Measurements from ENCODE around the gene SLC7A8.
"Not testable (repeated sequence)": the region's sequence is repeated elsewhere in the genome, so short reads cannot be mapped to it uniquely, and the experiment has no call there.

The SLC7A8 gene

GRCh38 chr14:23183479-23183878 lies at the start of gene SLC7A8:
Gene SLC7A8, minus strand, starts transcription at chr14:23183660. Its CDS starts 746 bp downstream, at chr14:23182914.
- FAIRE-seq (no peak), DNase-seq (ENCODE audit: low spot score) (peak; percentile 37)

GRCh38 chr14:23232241-23232808 lies 48.9 kb upstream of the SLC7A8 start:
- not testable (repeated sequence) for FAIRE-seq

GRCh38 chr14:23228812-23229211 lies 45.4 kb upstream of the SLC7A8 start:
- FAIRE-seq, result no peak

More at GRCh38 chr14:23232241-23232808, 48.9 kb upstream of the SLC7A8 start:
- DNase-seq (ENCODE audit: low spot score), result not testable (repeated sequence)

GRCh38 chr14:23227566-23227965 lies 44.1 kb upstream of the SLC7A8 start:
- no peak for DNase-seq (ENCODE audit: low spot score)
- no peak for FAIRE-seq

More at GRCh38 chr14:23228812-23229211, 45.4 kb upstream of the SLC7A8 start:
- DNase-seq (ENCODE audit: low spot score), result no peak

GRCh38 chr14:23224958-23225357 lies 41.5 kb upstream of the SLC7A8 start:
- not testable (repeated sequence) for FAIRE-seq; DNase-seq (ENCODE audit: low spot score)

GRCh38 chr14:23219075-23219474 lies 35.6 kb upstream of the SLC7A8 start:
- DNase-seq (ENCODE audit: low spot score), result no peak
- FAIRE-seq, result no peak

- FAIRE-seq, result no peak
These were observed 33.9 kb upstream of the SLC7A8 start for GRCh38 chr14:23217032-23218020.

GRCh38 chr14:23215421-23215820 lies 32.0 kb upstream of the SLC7A8 start:
- DNase-seq (ENCODE audit: low spot score), result no peak
- no peak for FAIRE-seq

More at GRCh38 chr14:23217032-23218020, 33.9 kb upstream of the SLC7A8 start:
- DNase-seq (ENCODE audit: low spot score), result no peak

GRCh38 chr14:23209651-23210423 lies 26.4 kb upstream of the SLC7A8 start:
- no peak for DNase-seq (ENCODE audit: low spot score)
- no peak for FAIRE-seq

GRCh38 chr14:23208324-23208723 lies 24.9 kb upstream of the SLC7A8 start:
- DNase-seq (ENCODE audit: low spot score) (no peak), FAIRE-seq (no peak)

GRCh38 chr14:23207146-23207540 lies 23.7 kb upstream of the SLC7A8 start:
- DNase-seq (ENCODE audit: low spot score) (no peak), FAIRE-seq (no peak)

- no peak for FAIRE-seq
- no peak for DNase-seq (ENCODE audit: low spot score)
These were observed 23.1 kb upstream of the SLC7A8 start for GRCh38 chr14:23206422-23207145.

GRCh38 chr14:23202001-23202400 lies 18.5 kb upstream of the SLC7A8 start:
- DNase-seq (ENCODE audit: low spot score) (no peak), FAIRE-seq (no peak)

- FAIRE-seq; DNase-seq (ENCODE audit: low spot score): not testable (repeated sequence)
These were observed 15.7 kb upstream of the SLC7A8 start for GRCh38 chr14:23199141-23199540.

- DNase-seq (ENCODE audit: low spot score); FAIRE-seq: not testable (repeated sequence)
These were observed 13.0 kb upstream of the SLC7A8 start for GRCh38 chr14:23196487-23196886.

- no peak for DNase-seq (ENCODE audit: low spot score)
- FAIRE-seq, result no peak
These were observed 12.2 kb upstream of the SLC7A8 start for GRCh38 chr14:23195552-23196101.

GRCh38 chr14:23193432-23193831 lies 10.0 kb upstream of the SLC7A8 start:
- FAIRE-seq (no peak), DNase-seq (ENCODE audit: low spot score) (no peak)

- no peak for DNase-seq (ENCODE audit: low spot score)
These were observed 4.5 kb upstream of the SLC7A8 start for GRCh38 chr14:23187925-23188324.

GRCh38 chr14:23186913-23187654 lies 3.6 kb upstream of the SLC7A8 start:
- FAIRE-seq, result no peak
- DNase-seq (ENCODE audit: low spot score), result peak; percentile 68

More at GRCh38 chr14:23187925-23188324, 4.5 kb upstream of the SLC7A8 start:
- no peak for FAIRE-seq

- no peak for FAIRE-seq
- no peak for DNase-seq (ENCODE audit: low spot score)
These were observed 1.6 kb upstream of the SLC7A8 start for GRCh38 chr14:23185063-23185462.

Measured in urothelium cell line (cell line).